OCI-LY3 (cell line): ENCODE results near the gene ERBB4.

Experiments used
- EZH2phosphoT487 ChIP-seq: fragments of 200-600 bp; shearing (Covaris generic); IDR thresholded peaks from 2 replicates; pipeline ENCODE4 v1.6.1; 2018; ENCODE audit warnings: antibody characterized with exemption, mixed run types, low read depth
- TF ChIP-seq, protein P1 (sequence below): fragments of 200-600, 300-600 bp; sonication (generic); IDR thresholded peaks from 2 replicates; pipeline ENCODE4 v1.5.1; 2014; ENCODE audit warnings: antibody characterized with exemption, low read length, low read depth

DNA sequence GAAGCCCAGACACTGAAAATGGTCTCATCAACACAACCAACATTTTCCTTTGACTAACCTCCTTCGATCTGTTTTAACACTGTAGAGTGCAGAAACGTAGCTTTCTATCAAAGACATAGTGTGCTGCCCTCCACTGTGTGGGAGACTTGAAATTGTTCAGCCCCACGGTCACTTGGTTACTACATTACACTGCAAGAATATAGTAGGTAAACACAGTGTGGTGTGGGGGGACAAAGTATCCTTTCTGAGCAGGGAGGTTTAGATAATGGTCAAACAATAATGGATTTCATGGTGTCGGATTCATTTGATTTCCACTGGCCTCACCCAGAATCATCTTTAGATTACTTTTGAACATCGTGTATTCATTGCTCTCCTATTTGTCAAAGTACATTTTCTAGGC is 181.0 kb downstream of the ERBB4 start:
- TF ChIP-seq, protein P1, sequence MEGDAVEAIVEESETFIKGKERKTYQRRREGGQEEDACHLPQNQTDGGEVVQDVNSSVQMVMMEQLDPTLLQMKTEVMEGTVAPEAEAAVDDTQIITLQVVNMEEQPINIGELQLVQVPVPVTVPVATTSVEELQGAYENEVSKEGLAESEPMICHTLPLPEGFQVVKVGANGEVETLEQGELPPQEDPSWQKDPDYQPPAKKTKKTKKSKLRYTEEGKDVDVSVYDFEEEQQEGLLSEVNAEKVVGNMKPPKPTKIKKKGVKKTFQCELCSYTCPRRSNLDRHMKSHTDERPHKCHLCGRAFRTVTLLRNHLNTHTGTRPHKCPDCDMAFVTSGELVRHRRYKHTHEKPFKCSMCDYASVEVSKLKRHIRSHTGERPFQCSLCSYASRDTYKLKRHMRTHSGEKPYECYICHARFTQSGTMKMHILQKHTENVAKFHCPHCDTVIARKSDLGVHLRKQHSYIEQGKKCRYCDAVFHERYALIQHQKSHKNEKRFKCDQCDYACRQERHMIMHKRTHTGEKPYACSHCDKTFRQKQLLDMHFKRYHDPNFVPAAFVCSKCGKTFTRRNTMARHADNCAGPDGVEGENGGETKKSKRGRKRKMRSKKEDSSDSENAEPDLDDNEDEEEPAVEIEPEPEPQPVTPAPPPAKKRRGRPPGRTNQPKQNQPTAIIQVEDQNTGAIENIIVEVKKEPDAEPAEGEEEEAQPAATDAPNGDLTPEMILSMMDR = no peak
- TF ChIP-seq EZH2phosphoT487 = no peak
